ENCODE data around the gene SYTL1.
"Not testable (repeated sequence)": the region's sequence is repeated elsewhere in the genome, so short reads cannot be mapped to it uniquely, and the experiment has no call there.

SYTL1 gene

GRCh38 chr1:27365372-27366112 lies 23.7 kb downstream of the SYTL1 start:
- DNase-seq: peak; percentile 85

DNA sequence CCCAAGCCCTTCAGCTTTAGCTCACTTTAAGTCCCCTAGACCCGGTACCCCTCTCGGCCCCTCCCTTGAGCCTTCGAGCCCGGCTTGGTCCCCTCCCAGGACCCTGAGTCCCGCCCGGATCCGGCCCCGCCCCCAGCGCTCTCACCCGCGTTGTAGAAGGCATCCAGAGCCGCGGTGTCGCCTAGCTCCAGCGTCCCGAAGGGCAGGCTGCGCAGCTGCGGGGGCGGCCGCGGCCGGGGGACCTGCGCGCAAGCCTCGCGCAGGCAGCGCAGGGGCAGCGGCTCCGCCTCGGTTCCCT lies 24.2 kb downstream of the SYTL1 start:
- DNase-seq: peak; percentile 91

GRCh38 chr1:27366411-27367159 lies 24.8 kb downstream of the SYTL1 start, which contains the start of gene MAP3K6:
MAP3K6 (minus strand) TSS chr1:27366961; CDS start chr1:27366597, 364 bp downstream.
- DNase-seq: peak; percentile 76

DNA sequence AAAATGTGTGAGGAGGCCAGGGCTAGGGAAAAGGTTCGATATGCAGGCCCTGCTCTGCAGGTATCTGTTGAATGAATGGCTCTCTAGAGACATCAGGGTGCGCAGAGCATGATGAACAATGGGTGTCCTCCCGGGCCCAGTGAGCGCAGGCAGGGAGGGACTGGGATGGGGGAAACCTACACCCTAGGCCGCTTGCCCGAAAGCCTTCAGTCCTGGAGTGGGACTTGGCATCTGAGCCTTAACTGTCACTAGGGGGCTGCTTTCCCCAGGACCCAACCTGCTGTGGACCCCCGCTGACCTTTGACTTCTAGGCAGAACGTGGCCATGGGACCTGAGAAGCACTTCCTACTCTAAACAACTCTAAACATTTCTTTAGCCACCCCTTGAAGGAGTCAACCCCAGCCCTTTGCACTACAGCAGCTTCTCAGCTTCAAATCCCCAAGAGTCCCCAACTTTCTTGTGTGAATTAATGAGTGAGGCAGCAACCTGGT lies 25.4 kb downstream of the SYTL1 start:
- no peak for DNase-seq

DNA sequence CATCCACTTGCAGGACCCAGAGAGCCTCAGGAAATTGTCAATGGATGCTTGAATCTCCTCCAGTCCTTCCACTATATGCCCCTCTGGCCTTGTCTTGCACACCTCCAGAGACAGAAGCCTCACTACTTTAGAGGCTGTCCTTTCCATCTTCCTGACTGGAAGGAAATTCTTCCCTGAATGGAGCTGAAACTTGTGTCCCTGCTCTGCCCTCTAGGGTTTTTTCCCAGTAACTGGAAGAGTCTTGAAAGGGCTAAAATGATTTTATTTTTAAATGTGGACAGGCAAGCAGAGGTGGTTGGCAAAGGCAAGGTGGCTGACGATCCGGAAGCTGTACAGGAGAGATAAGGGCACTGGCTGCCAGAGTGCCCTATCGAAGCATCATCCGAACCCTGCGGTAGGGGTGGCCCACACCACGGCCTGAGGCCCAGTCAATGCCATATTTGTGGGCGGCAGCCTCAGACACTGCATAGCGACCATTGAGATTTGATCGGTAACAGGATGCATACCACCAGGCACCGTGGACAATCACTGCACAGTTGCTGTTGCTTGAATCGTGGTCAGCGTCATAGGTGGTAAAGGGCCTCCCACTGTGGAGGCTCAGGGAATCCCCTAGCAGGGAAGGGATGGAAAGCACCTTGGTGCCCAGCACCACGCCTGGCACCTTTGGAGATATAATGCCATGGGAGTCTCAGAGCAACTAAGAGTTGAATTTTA lies 27.2 kb downstream of the SYTL1 start:
- DNase-seq: no peak

DNA sequence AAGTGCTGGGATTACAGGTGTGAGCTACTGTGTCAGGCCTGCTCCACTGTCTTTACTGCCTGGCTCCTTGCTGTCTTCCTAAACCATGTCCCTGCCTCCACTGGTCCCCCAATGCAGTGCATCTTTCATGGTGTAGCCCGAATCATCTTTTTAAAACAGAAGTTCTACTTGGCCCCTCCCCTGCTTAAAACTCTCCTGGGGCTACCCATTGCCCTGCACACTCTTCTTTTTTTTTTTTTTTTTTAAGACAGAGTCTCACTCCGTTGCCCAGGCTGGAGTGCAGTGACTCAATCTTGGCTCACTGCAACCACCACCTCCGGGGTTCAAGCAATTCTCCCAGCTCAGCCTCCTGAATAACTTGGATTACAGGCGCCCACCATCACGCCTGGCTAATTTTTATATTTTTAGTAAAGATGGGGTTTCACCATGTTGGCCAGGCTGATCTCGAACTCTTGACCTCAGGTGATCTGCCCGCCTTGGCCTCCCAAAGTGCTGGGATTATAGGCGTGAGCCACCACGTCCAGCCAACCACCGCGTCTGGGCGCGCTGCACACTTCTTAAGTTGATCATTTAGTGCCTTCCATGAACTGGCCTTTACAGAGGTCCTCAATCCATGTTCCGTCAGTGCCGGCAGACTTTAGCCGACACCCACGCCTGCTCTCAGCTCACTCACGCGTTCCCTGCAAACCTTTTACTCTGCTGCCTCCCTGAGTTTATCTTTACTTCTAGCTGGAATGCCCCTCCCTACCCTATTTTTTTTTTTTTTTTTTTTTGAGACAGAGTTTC lies 30.4 kb downstream of the SYTL1 start:
- no peak for DNase-seq

GRCh38 chr1:27372808-27373690 lies 31.2 kb downstream of the SYTL1 start:
- DNase-seq: no peak

DNA sequence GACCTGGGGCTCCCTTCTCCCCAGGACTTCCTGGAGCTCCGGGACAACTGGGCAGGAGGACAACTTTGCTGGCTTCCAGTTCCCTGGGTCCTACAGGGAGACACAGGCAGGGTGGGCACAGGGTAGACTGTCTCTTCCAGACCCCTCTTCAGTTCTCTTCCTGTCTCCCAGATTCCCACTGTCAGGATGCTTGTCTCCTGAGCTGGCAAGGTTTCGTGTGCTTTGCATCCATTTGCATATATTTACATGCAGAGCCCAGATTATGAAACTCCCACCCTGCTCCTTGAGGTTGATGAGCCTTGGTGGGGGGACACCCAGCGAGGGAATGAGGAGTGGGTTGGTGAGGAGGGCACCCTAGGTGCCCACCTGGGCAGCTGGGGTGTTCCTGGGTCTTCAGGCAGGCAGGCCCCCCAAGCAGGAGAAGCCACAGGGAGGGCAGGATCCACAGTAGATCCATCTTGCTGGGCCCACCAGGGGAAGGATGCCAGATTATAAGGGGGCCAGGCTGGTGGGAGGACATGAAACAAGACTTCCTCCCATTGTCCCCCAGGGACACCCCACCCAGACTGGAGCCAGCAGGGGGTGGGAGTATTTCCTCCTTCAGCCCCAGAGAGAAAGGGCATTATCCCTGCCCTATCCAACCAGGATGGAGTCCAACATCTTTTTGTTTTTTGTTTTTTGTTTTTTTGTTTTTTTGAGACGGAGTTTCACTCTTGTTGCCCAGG lies 32.7 kb downstream of the SYTL1 start, which contains the start of gene FCN3:
Gene FCN3 (minus strand): TSS at position 463 of the 725 bp plus-strand sequence. CDS start 6 bp downstream, at position 457.
- DNase-seq: no peak

DNA sequence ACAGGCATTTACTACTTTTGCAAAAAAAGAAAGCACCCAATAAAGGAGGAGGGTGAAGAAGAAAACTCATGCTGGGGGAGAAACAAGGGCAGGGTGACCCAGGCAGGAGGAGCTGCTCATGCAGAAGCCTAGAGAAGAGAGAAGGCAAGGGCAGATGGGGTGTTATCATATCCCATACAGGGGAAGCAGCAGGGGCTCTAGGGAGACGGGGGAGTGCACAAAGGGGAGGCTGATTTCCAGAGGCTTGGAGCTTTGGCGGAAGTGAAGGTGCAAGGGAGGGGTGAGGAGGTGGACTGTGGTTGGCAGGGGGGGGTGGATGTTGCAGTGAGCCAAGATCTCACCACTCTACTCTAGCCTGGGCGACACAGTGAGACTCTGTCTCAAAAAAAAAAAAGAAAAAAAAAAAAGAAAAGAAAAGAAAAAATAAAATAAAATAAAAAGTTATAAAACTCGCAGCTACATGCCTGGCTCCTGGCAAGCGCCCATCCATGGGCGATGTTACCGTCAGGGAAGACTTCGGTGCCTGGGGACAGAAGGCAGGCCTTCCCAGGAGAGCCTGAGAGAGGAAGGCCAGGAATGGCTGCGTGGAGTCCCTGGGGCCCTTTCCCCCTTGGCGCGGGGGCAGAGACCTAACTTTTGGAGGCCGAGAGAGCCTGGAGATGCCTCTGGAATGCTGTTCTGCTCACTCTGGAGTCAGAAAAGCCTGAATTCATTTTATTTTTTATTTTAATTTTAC lies 36.1 kb downstream of the SYTL1 start:
- DNase-seq: no peak

GRCh38 chr1:27379564-27380122 lies 37.8 kb downstream of the SYTL1 start:
- DNase-seq: no peak

GRCh38 chr1:27380224-27380623 lies 38.4 kb downstream of the SYTL1 start:
- no peak for DNase-seq

DNA sequence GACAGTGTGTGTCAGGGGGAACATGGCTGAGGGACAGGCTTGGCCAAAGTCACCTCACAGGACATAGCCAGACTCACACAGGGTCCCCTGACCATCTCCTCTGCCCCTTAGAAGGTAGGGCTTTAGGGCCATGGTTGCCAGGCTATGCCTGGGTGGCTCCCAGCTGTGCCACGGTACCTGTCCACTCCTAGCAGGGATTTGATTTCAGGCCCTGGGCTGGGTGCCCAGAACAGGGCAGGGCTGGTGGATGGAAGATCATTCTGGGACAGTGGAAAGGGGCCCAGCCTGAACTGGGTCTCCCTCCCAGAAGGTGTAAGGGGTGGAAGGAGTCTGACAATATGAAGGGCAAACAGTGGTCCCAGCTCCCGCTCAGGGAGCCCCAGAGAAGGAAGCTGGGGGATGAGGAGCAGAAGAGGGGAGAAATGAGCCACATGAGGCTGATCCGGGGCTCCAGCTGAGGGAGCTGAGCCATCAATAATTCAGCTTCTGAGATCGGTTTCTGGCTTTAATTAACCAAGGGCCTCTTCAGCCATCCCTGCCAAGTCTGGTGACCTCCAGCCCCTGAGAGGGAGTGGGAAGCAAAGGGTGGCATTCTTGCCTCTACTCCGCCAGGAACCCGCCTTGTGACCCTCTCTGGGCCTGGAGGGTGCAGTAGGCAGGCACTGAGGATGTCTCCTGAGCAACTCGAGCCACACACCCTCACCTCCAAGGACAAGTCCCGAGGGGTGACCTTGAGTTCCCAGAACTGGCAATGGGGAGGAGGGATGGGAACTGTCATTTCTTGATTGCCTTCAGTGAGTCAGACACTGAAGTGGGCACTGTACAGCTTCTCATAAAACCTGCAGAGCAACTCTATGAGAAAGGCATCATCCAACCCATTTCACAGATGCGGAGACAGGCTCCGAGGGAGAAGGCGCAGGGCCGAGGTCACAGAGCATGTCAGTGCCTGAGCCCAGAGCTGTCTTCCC lies 39.2 kb downstream of the SYTL1 start:
- DNase-seq: no peak

DNA sequence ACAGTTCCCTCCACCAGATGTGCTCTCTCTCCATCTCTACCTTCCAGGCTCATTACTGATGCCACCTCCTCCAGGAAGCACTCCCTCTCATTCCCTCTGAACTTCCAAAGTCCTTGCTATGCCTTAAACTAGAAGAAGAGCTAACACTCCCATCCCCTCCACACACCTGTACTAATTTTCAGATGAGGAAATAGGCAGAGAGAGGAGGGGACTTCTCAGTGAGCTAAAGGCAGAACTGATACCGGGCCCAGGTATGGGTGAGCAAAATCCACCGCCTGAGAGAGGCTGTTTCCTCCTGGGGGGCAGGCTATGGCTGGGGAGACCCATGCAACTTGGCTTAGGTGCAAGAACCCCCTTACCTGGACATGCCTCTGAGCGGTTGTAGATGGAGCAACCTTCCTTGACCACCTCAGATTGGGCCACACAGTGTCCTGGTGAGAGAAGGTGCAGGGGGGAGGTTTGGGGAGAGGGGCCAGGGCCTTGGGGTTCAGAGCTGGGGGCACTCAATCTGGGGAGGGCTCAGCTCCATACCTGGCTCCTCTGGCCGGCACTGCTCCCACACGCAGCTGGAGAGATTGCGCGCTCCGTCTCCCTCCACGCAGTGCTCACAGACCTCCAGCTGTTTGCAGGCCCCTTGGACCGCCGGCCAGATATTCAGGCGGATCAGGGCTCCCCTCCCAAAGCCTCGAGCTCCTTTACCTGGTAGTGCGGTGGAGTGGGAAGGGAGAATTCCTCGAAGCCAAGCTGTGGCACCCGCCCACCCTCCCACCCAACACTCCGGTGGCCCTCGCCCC lies 40.3 kb downstream of the SYTL1 start:
- no peak for DNase-seq

DNA sequence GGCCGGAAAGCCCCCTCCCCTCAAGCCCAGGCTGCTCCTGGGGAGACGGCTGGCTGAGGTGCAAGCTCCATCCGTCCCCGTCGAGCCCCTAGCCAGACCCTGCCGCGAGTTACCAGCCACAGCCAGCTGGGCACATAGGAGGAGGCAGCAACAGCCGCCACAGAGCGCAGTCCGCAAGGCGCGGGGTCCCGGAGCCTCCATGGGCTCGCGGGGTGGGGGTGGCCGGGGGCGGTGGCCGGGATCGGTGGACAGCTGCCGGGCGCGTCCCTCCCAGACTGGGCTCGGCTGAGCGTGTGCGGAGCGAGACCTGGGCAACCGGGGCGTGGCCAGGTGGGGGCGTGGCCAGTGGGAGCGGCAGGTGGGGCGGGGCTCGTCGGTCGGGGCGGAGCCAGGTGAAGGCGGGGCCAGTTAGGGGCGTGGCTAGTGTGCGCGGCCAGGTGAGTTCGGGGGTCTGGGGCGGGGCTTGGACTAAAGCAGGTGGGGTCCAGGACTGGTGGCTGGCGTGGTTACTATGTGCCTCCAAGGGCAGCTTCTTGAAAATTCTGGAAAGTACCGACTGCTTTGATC lies 41.3 kb downstream of the SYTL1 start, which contains the start of gene CD164L2:
Gene CD164L2 (minus strand): TSS at position 295 of the 567 bp plus-strand sequence. CDS start 94 bp downstream, at position 201.
- DNase-seq: peak; percentile 69

DNA sequence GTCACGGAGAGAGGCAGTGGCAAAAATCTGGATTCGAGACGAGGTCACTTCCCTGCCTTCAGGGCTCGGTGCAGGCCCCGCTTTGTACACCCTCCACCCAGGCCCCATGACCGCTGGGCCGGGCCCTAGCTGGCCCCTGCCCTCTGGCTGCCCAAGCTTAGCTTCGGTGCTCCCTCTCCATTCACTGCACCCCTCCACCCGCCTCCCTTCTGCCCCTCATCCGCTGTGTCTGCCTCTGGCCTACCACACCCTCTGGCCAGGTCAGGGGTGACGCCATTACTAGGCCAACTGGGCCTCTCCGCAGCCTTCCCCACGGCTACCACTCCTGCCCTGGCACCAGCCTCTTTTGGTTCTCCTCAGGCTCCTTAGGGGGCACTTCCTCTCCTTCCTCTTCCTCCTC lies 41.8 kb downstream of the SYTL1 start:
- DNase-seq: no peak

DNA sequence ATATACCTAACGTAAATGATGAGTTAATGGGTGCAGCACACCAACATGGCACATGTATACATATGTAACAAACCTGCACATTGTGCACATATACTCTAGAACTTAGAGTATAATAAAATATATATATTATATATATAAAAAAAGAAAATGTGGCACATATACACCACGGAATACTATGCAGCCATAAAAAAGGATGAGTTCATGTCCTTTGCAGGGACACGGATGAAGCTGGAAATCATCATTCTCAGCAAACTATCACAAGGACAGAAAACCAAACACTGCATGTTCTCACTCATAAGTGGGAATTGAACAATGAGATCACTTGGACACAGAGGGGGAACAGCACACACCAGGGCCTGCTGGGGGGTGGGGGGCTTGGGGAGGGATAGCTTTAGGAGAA lies 43.0 kb downstream of the SYTL1 start:
- not testable (repeated sequence) for DNase-seq

DNA sequence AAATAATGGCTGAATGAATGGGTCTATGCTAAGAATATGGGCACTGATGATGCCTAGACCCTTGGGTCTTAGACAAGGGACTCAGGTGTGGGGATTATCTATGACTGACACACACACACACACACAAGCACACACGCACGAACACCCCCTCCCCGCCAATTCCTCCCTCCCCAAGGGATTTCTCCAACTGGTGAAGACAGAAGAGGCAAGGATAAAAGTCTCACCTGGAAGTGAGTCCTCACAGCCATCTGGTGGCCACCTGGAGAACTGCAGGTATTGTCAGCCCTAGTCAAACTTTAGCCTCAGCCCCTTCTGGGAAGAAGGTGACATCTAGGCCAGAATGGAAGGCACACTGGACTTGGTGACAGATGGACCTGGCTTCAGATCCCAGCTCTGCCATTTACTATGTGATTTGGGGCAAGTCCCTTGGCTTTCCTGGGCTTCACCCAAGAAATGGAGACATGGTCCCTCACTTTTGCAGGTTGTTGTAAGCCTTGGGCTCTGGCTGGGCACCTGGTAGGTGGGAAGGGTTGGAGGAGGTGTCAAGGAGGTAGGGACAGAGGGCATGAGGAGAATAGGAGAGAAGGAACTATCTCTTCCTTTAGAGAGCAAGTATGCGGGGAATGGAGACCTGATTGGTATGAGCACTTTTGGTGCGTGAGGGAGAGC lies 46.6 kb downstream of the SYTL1 start:
- peak; percentile 85 for DNase-seq
